Prostate gland (tissue), 2 donors: ENCODE measurements around the gene WNT16. TPM values are rescaled to one million over a fixed set of nuclear protein-coding genes. Genes with fewer than 3 reads are reported as not detected.

Source experiments
- DNase-seq: peaks from one replicate; pipeline ENCODE4 v3.0.0-alpha.2; 2019; ENCODE audit warnings: low spot score
- H3K27ac ChIP-seq, 2 donors: fragments of 200-600 bp; sonication (generic); 2 replicates each; pipeline ENCODE4 v1.5.1; 2017 to 2019
- H3K27me3 ChIP-seq: fragments of 200-600 bp; sonication (generic); replicated peaks from 2 replicates; pipeline ENCODE4 v1.5.1; 2019; ENCODE audit not compliant: insufficient read depth
- H3K36me3 ChIP-seq, 2 donors: fragments of 200-600 bp; sonication (generic); 1 replicate in 1 of 2; 2 replicates in 1 of 2; pipeline versions ENCODE4 v1.5.1 to v1.8.1; 2017 to 2019
- H3K4me1 ChIP-seq: fragments of 200-600 bp; sonication (generic); replicated peaks from 2 replicates; pipeline ENCODE4 v1.5.1; 2019
- H3K4me3 ChIP-seq, 2 donors: fragments of 200-600 bp; sonication (generic); 2 replicates each; pipeline ENCODE4 v1.5.1; 2017 to 2019
- H3K9me3 ChIP-seq: fragments of 200-600 bp; sonication (generic); 2 replicates; pipeline ENCODE4 v1.5.1; 2017
- POLR2A ChIP-seq: fragments of 450-650 bp; IDR thresholded peaks from one replicate; pipeline ENCODE4 v1.6.1; 2016; ENCODE audit warnings: antibody characterized with exemption, mild to moderate bottlenecking
- POLR2AphosphoS5 ChIP-seq: sonication (generic); formaldehyde crosslinking; IDR thresholded peaks from one replicate; pipeline ENCODE4 v1.6.1; 2017; ENCODE audit warnings: antibody characterized with exemption
- WGBS: methylation state at CpG from one replicate; pipeline ENCODE4 v1.1.5; 2018; 5-methylcytosine and 5-hydroxymethylcytosine counted together
- intact Hi-C: fragments of 100-400 bp; cut with DNase I; formaldehyde crosslinking; loops from one replicate; pipeline ENCODE4 v1.14.2; 2022
- total RNA-seq, 2 donors: library from RNA; depleted of rRNA; stranded (reverse); fragments of >200 nt; gene quantifications; one replicate each; pipeline ENCODE4 v1.1.0, GENCODE V29; 2016
- TF ChIP-seq, protein P1 (sequence below), 4 experiments: fragments of 200-600 bp in 2 of 4; fragments of 450-650 bp in 2 of 4; sonication (generic) in 2 of 4; IDR thresholded peaks; 1 replicate in 3 of 4; 2 replicates in 1 of 4; pipeline ENCODE4 v1.5.1; 2016 to 2019; ENCODE audit warnings: antibody characterized with exemption in 4 of 4, mild to moderate bottlenecking in 2 of 4, moderate library complexity in 2 of 4

The WNT16 gene
- total RNA-seq, 2 donors from 2014 or later = 0.23 to 1.1 TPM

DNA sequence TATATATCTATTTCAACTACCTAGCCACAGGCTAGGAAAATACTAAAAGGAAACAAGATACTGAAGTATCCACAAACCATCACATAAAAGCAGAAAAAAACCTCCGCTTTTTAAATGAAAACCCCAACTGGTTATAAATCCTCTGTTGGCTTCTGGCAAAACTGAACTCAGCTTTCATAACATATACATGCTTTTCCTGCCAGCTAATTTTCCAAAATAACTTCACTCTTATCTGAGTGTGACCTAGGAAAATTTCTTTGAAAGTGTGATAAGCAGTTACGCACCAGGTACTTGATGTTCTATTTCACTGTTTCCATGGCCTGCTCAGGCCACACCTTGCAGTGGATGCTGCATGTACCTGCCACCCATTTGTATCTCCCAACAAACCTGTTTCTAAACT, 55.5 kb downstream of the WNT16 start:
- Histone ChIP-seq H3K27ac (no peak overlapping the region), H3K36me3 (no peaks in the 10 kb centered on the region), H3K9me3 (no peaks in the 10 kb centered on the region), H3K27me3 (no peaks in the 10 kb centered on the region), H3K4me1 (no peaks in the 10 kb centered on the region), H3K4me3 (no peak overlapping the region)
- TF ChIP-seq, protein P1, sequence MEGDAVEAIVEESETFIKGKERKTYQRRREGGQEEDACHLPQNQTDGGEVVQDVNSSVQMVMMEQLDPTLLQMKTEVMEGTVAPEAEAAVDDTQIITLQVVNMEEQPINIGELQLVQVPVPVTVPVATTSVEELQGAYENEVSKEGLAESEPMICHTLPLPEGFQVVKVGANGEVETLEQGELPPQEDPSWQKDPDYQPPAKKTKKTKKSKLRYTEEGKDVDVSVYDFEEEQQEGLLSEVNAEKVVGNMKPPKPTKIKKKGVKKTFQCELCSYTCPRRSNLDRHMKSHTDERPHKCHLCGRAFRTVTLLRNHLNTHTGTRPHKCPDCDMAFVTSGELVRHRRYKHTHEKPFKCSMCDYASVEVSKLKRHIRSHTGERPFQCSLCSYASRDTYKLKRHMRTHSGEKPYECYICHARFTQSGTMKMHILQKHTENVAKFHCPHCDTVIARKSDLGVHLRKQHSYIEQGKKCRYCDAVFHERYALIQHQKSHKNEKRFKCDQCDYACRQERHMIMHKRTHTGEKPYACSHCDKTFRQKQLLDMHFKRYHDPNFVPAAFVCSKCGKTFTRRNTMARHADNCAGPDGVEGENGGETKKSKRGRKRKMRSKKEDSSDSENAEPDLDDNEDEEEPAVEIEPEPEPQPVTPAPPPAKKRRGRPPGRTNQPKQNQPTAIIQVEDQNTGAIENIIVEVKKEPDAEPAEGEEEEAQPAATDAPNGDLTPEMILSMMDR (IDR thresholded peaks at IDR 0.05) = no peak
- TF ChIP-seq POLR2AphosphoS5 (no peak), POLR2A (no peak)
- intact Hi-C loops = no loop called here
- 88% methylated on average over 2 of the region's 2 CpGs for WGBS
- DNase-seq = no peak

GRCh38 chr7:121385056-121385799, 56.4 kb downstream of the WNT16 start:
- no peak for DNase-seq
- H3K9me3 ChIP-seq = no peaks in the 10 kb centered on the region
- no peaks in the 10 kb centered on the region for H3K4me1 ChIP-seq
- H3K27ac ChIP-seq = no peak overlapping the region
- H3K27me3 ChIP-seq = no peaks in the 10 kb centered on the region
- WGBS = 94% methylated on average over 4 of the region's 4 CpGs
- H3K4me3 ChIP-seq = no peak overlapping the region
- intact Hi-C loops = no loop called here
- no peaks in the 10 kb centered on the region for H3K36me3 ChIP-seq
- TF ChIP-seq POLR2A (no peak), POLR2AphosphoS5 (no peak)
- TF ChIP-seq, protein P1 (IDR thresholded peaks at IDR 0.05) = no peak

- intact Hi-C loops = no loop called here
- Histone ChIP-seq H3K27me3 (no peaks in the 10 kb centered on the region), H3K9me3 (no peaks in the 10 kb centered on the region), H3K4me1 (no peaks in the 10 kb centered on the region), H3K36me3 (no peaks in the 10 kb centered on the region), H3K4me3 (no peak overlapping the region), H3K27ac (no peak overlapping the region)
- 65% methylated on average over 1 of the region's 1 CpG for WGBS
- DNase-seq = no peak
- TF ChIP-seq, protein P1 (IDR thresholded peaks at IDR 0.05) = no peak
- TF ChIP-seq POLR2AphosphoS5 = no peak
- TF ChIP-seq POLR2A = no peak
These were observed 57.0 kb downstream of the WNT16 start for GRCh38 chr7:121385800-121386179.

GRCh38 chr7:121388950-121389349, 60.1 kb downstream of the WNT16 start:
- no peak for DNase-seq
- no peak overlapping the region for H3K27ac ChIP-seq
- H3K36me3 ChIP-seq = no peaks in the 10 kb centered on the region
- intact Hi-C loops = no loop called here
- H3K9me3 ChIP-seq = no peaks in the 10 kb centered on the region
- H3K4me1 ChIP-seq = no peaks in the 10 kb centered on the region
- no peaks in the 10 kb centered on the region for H3K27me3 ChIP-seq
- H3K4me3 ChIP-seq = no peak overlapping the region
- TF ChIP-seq, protein P1 (IDR thresholded peaks at IDR 0.05) = no peak
- no peak for TF ChIP-seq POLR2AphosphoS5
- no peak for TF ChIP-seq POLR2A
- 97% methylated on average over 1 of the region's 1 CpG for WGBS

- intact Hi-C loops = no loop called here
- Histone ChIP-seq H3K4me1 (no peaks in the 10 kb centered on the region), H3K36me3 (no peaks in the 10 kb centered on the region), H3K27ac (no peak overlapping the region), H3K4me3 (no peak overlapping the region), H3K9me3 (no peaks in the 10 kb centered on the region), H3K27me3 (no peaks in the 10 kb centered on the region)
- TF ChIP-seq, protein P1 (IDR thresholded peaks at IDR 0.05) = no peak
- no peak for TF ChIP-seq POLR2A
- DNase-seq = no peak
These were observed 61.3 kb downstream of the WNT16 start for GRCh38 chr7:121390109-121390508.
